SJSA1 (cell line): ENCODE data around the gene PDIK1L. TPM values are rescaled to one million over a fixed set of nuclear protein-coding genes. Genes with fewer than 3 reads are reported as not detected.

Source experiments
- DNase-seq, 2 experiments: peaks; one replicate each; pipeline ENCODE4 v3.0.0-alpha.2; 2015 to 2020; ENCODE audit warnings: low spot score in 2 of 2, low read depth in 1 of 2
- H3K27ac ChIP-seq: fragments of 250-450 bp; sonication (Bioruptor Pico); 2 replicates; pipeline ENCODE4 v1.5.1; 2020; ENCODE audit warnings: mild to moderate bottlenecking, moderate library complexity
- H3K27me3 ChIP-seq: fragments of 250-450 bp; sonication (Bioruptor Pico); replicated peaks from 2 replicates; pipeline ENCODE4 v1.5.1; 2020; ENCODE audit warnings: mild to moderate bottlenecking, moderate library complexity
- H3K36me3 ChIP-seq: fragments of 250-450 bp; sonication (Bioruptor Pico); 2 replicates; pipeline ENCODE4 v1.5.1; 2020; ENCODE audit warnings: mild to moderate bottlenecking
- H3K4me1 ChIP-seq: fragments of 250-450 bp; sonication (Bioruptor Pico); replicated peaks from 2 replicates; pipeline ENCODE4 v1.6.1; 2021; ENCODE audit warnings: mild to moderate bottlenecking
- H3K4me3 ChIP-seq: fragments of 250-450 bp; sonication (Bioruptor Pico); 2 replicates; pipeline ENCODE4 v1.5.1; 2020; ENCODE audit warnings: mild to moderate bottlenecking
- H3K9me3 ChIP-seq: fragments of 250-450 bp; sonication (Bioruptor Pico); replicated peaks from 2 replicates; pipeline ENCODE4 v1.5.1; 2020; ENCODE audit warnings: mild to moderate bottlenecking
- total RNA-seq: library from RNA; depleted of rRNA; stranded (reverse); fragments of >200 nt; shearing (Covaris generic); gene quantifications from 2 replicates; pipeline ENCODE4 v1.2.3, GENCODE V29; 2014; rRNA removed

The PDIK1L gene
- total RNA-seq, 1 experiment from 2014 or later, result 9.1 TPM

- H3K4me1 ChIP-seq, result peaks cover 20% of the 10 kb centered on the region
- no peaks in the 10 kb centered on the region for H3K9me3 ChIP-seq
- H3K27ac ChIP-seq, result no peak overlapping the region
- no peaks in the 10 kb centered on the region for H3K27me3 ChIP-seq
- no peak for DNase-seq
- peak overlapping the region; percentile 82 for H3K4me3 ChIP-seq
- H3K36me3 ChIP-seq, result peaks cover 19% of the 10 kb centered on the region
Observed at GRCh38 chr1:26170472-26170821, 58.8 kb downstream of the PDIK1L start.

GRCh38 chr1:26171084-26172072, 59.8 kb downstream of the PDIK1L start, which contains the start of gene ZNF593OS:
Gene ZNF593OS, minus strand, starts transcription at chr1:26171832. Its CDS starts 171 bp downstream, at chr1:26171661.
- H3K4me3 ChIP-seq, result peak within 1 kb of the TSS; percentile 82

More at GRCh38 chr1:26171084-26172072, 59.8 kb downstream of the PDIK1L start, which contains the start of gene ZNF593OS:
- H3K4me1 ChIP-seq, result peaks cover 17% of the 10 kb centered on the region
- no peak within 1 kb of the TSS for H3K27ac ChIP-seq
- H3K27me3 ChIP-seq, result no peaks in the 10 kb centered on the region
- no peaks in the 10 kb centered on the region for H3K9me3 ChIP-seq
- no peak for DNase-seq
- peaks cover 19% of the 10 kb centered on the region for H3K36me3 ChIP-seq

Other genes with a start within 250 kb of the PDIK1L start
- gene PAQR7, start 236.1 kb upstream of the PDIK1L start, total RNA-seq, result 2.9 and 3.1 TPM in 2 replicates
- gene STMN1, start 205.4 kb upstream of the PDIK1L start, total RNA-seq, result 325 and 537 TPM in 2 replicates
- 7.5 and 7.9 TPM in 2 replicates for gene PAFAH2, start 113.8 kb upstream of the PDIK1L start, total RNA-seq
- gene EXTL1, start 90.0 kb upstream of the PDIK1L start, total RNA-seq, result 0.08 TPM in 1 of 2 replicates, not detected in the other
- not detected in 2 replicates for gene SLC30A2, start 65.7 kb upstream of the PDIK1L start, total RNA-seq
- gene TRIM63, start 44.2 kb upstream of the PDIK1L start, total RNA-seq, result not detected in 2 replicates
- gene FAM110D, start 47.3 kb downstream of the PDIK1L start, total RNA-seq, result not detected in 2 replicates
- not detected in 2 replicates for gene C1orf232, start 57.1 kb downstream of the PDIK1L start, total RNA-seq
- gene ZNF593, start 58.1 kb downstream of the PDIK1L start, total RNA-seq, result 23.4 and 34.9 TPM in 2 replicates
- gene ZNF593OS, start 60.0 kb downstream of the PDIK1L start, total RNA-seq, result 0.24 TPM in 1 of 2 replicates, not detected in the other
- gene CNKSR1, start 65.7 kb downstream of the PDIK1L start, total RNA-seq, result 0.50 TPM in 1 of 2 replicates, not detected in the other
- gene CATSPER4, start 78.8 kb downstream of the PDIK1L start, total RNA-seq, result not detected in 2 replicates
- 45.2 and 56.6 TPM in 2 replicates for gene CEP85, start 122.4 kb downstream of the PDIK1L start, total RNA-seq
- gene SH3BGRL3, start 168.3 kb downstream of the PDIK1L start, total RNA-seq, result 36.5 and 38.9 TPM in 2 replicates
- gene UBXN11, start 194.8 kb downstream of the PDIK1L start, total RNA-seq, result 4.0 and 12.0 TPM in 2 replicates
- not detected in 2 replicates for gene CD52, start 206.1 kb downstream of the PDIK1L start, total RNA-seq
- not detected in 2 replicates for gene CRYBG2, start 242.3 kb downstream of the PDIK1L start, total RNA-seq